ENCODE results near the gene RAP1GDS1. TPM values are rescaled to one million over a fixed set of nuclear protein-coding genes. Genes with fewer than 3 reads are reported as not detected.
"Not testable (repeated sequence)": the region's sequence is repeated elsewhere in the genome, so short reads cannot be mapped to it uniquely, and the experiment has no call there.

Gene RAP1GDS1
- total and polyA plus RNA-seq, 2 of the 13 experiments (the other 11 are each of a cell fraction or from before 2014, with no cell fraction given), result 19.3 to 42.5 TPM

GRCh38 chr4:98411731-98412130 lies 150.5 kb downstream of the RAP1GDS1 start:
- POLR2A ChIA-PET, result no interaction called here
- intact Hi-C loops (cut with micrococcal nuclease; ENCODE audit: unreplicated experiment), result no loop called here
- no peak overlapping the region for H3K4me2 ChIP-seq (ENCODE audit: low read depth, low read length)

DNA sequence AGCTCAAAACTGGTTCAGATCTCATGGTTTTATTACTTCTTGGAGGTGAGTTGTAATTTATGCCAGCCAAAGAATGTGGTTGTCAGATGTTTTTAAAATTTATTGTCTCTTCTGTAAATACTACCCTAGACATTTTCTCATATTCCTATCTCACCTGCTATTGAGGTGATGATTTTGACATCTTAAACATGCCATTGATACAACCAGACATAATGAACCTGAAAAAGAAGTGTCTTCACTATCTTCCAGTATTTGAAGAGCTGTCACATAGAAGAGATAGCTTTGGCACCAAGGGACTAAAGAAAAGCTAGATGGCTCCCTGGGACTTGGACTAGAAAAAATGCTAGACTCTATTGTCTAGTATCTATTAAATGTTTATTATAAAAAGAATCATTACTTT lies 155.7 kb downstream of the RAP1GDS1 start:
- ChIA-PET POLR2A (no interaction called here), CTCF (ENCODE audit: low intra/inter-chr PET ratio, low total read pairs) (no interaction called here)
- TF ChIP-seq ZNF589 (CRISPR knock-in tag; conservative IDR thresholded peaks at IDR 0.05) (no peak), MTA3 (CRISPR knock-in tag; IDR thresholded peaks at IDR 0.05) (no peak), ZMAT3 (CRISPR knock-in tag; conservative IDR thresholded peaks at IDR 0.05) (no peak)
- H3K4me3 ChIP-seq (replicated peaks in 1 of 3; ENCODE audit: insufficient read depth in 1 of 3, low read depth in 2 of 3, low read length in 3 of 3), result no peak overlapping the region
- in situ Hi-C loops (cut with HindIII; ENCODE audit: extremely low pct_ligation_motif_present, low pct_unique_long_range_greater_than_20kb) (no loop called here), intact Hi-C loops (cut with micrococcal nuclease; ENCODE audit: unreplicated experiment) (no loop called here)
- H3K4me2 ChIP-seq (ENCODE audit: low read depth, low read length), result no peak overlapping the region
- no peaks in the 10 kb centered on the region for H3K27me3 ChIP-seq (ENCODE audit: control insufficient read depth in 1 of 2, insufficient read depth in 2 of 2, low read length in 2 of 2)
- H3K27ac ChIP-seq (ENCODE audit: extremely low read length, insufficient read depth, low read length), result no peak overlapping the region
- no TSS peak for BruUV-seq (replicated peaks)
- H3K9ac ChIP-seq (ENCODE audit: insufficient read depth, low read depth, low read length), result no peak overlapping the region
- ATAC-seq (no peak), DNase-seq (ENCODE audit: low spot score) (no peak), FAIRE-seq (no peak)
- no peaks in the 10 kb centered on the region for H4K20me1 ChIP-seq (ENCODE audit: insufficient read depth, low read length)
- H3K4me1 ChIP-seq (ENCODE audit: insufficient read depth, low read length), result no peaks in the 10 kb centered on the region
- H2AFZ ChIP-seq (ENCODE audit: low read length), result no peak overlapping the region
- no peaks in the 10 kb centered on the region for H3K79me2 ChIP-seq (ENCODE audit: insufficient read depth, low read length)
- peaks cover 2 to 8% of the 10 kb centered on the region in 2 experiments; a peak in 1 of 5 replicates for H3K36me3 ChIP-seq (replicated peaks in 1 of 2; ENCODE audit: control insufficient read depth in 1 of 2, insufficient read depth in 2 of 2, low read length in 2 of 2)
- no peaks in the 10 kb centered on the region; the same call in 1 of the 2 replicates for H3K9me3 ChIP-seq (ENCODE audit: low read length)

More at GRCh38 chr4:98411731-98412130, 150.5 kb downstream of the RAP1GDS1 start:
- no peaks in the 10 kb centered on the region for H3K79me2 ChIP-seq (ENCODE audit: insufficient read depth, low read length)
- no peak overlapping the region for H3K4me3 ChIP-seq (replicated peaks in 1 of 3; ENCODE audit: insufficient read depth in 1 of 3, low read depth in 2 of 3, low read length in 3 of 3)
- FAIRE-seq (no peak), ATAC-seq (no peak), DNase-seq (ENCODE audit: low spot score) (no peak)
- CTCF ChIA-PET (ENCODE audit: low intra/inter-chr PET ratio, low total read pairs), result no interaction called here
- no peak overlapping the region for H3K9ac ChIP-seq (ENCODE audit: insufficient read depth, low read depth, low read length)
- WGBS (ENCODE audit: low lambda C conversion rate), result 95% methylated on average over 2 of the region's 2 CpGs
- no peaks in the 10 kb centered on the region for H3K4me1 ChIP-seq (ENCODE audit: insufficient read depth, low read length)
- no peaks in the 10 kb centered on the region for H3K27me3 ChIP-seq (ENCODE audit: control insufficient read depth in 1 of 2, insufficient read depth in 2 of 2, low read length in 2 of 2)
- no peak overlapping the region for H3K27ac ChIP-seq (ENCODE audit: extremely low read length, insufficient read depth, low read length)
- no peak for TF ChIP-seq SOX6 (IDR thresholded peaks at IDR 0.05)
- TF ChIP-seq SOX6 (CRISPR knock-in tag; IDR thresholded peaks at IDR 0.05), result no peak
- TF ChIP-seq ZBTB7A (CRISPR knock-in tag; IDR thresholded peaks at IDR 0.05), result no peak
- TF ChIP-seq ZNF891 (CRISPR knock-in tag; IDR thresholded peaks at IDR 0.05), result no peak
- no peak for TF ChIP-seq ZNF607 (CRISPR knock-in tag; IDR thresholded peaks at IDR 0.05; ENCODE audit: borderline replicate concordance)
- no peak for TF ChIP-seq ATM (IDR thresholded peaks at IDR 0.05; ENCODE audit: borderline replicate concordance)
- no peak for TF ChIP-seq ZNF432 (CRISPR knock-in tag; IDR thresholded peaks at IDR 0.05; ENCODE audit: borderline replicate concordance)
- no peak for TF ChIP-seq RXRB (CRISPR knock-in tag; IDR thresholded peaks at IDR 0.05; ENCODE audit: borderline replicate concordance)
- no peak for TF ChIP-seq ZNF496 (CRISPR knock-in tag; IDR thresholded peaks at IDR 0.05; ENCODE audit: insufficient replicate concordance)
- TF ChIP-seq TCF7 (IDR thresholded peaks at IDR 0.05; ENCODE audit: low read depth), result no peak
- no TSS peak for BruUV-seq (replicated peaks)
- no peaks in the 10 kb centered on the region; the same call in 1 of the 2 replicates for H3K9me3 ChIP-seq (ENCODE audit: low read length)
- H4K20me1 ChIP-seq (ENCODE audit: insufficient read depth, low read length), result no peaks in the 10 kb centered on the region
- H2AFZ ChIP-seq (ENCODE audit: low read length), result no peak overlapping the region
- H3K36me3 ChIP-seq (replicated peaks in 1 of 2; ENCODE audit: control insufficient read depth in 1 of 2, insufficient read depth in 2 of 2, low read length in 2 of 2), result no peaks in the 10 kb centered on the region
- in situ Hi-C loops (cut with HindIII; ENCODE audit: extremely low pct_ligation_motif_present, low pct_unique_long_range_greater_than_20kb), result no loop called here

DNA sequence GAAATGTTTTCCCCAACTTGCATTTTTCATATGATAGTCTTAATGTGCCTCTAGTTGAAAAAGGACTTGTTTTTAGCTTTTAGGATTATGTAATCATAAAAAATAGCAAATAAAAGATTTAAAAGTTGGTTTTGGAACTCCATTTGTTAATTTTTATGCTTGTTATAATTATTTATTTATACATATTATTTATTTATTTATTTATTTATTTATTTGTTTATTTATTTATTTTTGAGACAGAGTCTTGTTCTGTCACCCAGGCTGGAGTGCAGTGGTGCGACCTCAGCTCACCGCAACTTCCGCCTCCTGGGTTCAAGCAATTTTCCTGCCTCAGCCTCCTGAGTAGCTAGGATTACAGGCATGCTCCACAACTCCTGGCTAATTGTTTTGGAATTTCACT lies 159.0 kb downstream of the RAP1GDS1 start:
- DNase-seq (ENCODE audit: low spot score); BruUV-seq (replicated peaks); CTCF ChIA-PET (ENCODE audit: low intra/inter-chr PET ratio, low total read pairs); H4K20me1 ChIP-seq (ENCODE audit: insufficient read depth, low read length); H3K4me2 ChIP-seq (ENCODE audit: low read depth, low read length); ATAC-seq; intact Hi-C loops (cut with micrococcal nuclease; ENCODE audit: unreplicated experiment); FAIRE-seq; POLR2A ChIA-PET; in situ Hi-C loops (cut with HindIII; ENCODE audit: extremely low pct_ligation_motif_present, low pct_unique_long_range_greater_than_20kb); H3K36me3 ChIP-seq (replicated peaks in 1 of 2; ENCODE audit: control insufficient read depth in 1 of 2, insufficient read depth in 2 of 2, low read length in 2 of 2); H3K9me3 ChIP-seq (ENCODE audit: low read length); H3K4me1 ChIP-seq (ENCODE audit: insufficient read depth, low read length); H3K4me3 ChIP-seq (replicated peaks in 1 of 3; ENCODE audit: insufficient read depth in 1 of 3, low read depth in 2 of 3, low read length in 3 of 3); H2AFZ ChIP-seq (ENCODE audit: low read length); H3K79me2 ChIP-seq (ENCODE audit: insufficient read depth, low read length); H3K9ac ChIP-seq (ENCODE audit: insufficient read depth, low read depth, low read length); H3K27ac ChIP-seq (ENCODE audit: extremely low read length, insufficient read depth, low read length); H3K27me3 ChIP-seq (ENCODE audit: control insufficient read depth in 1 of 2, insufficient read depth in 2 of 2, low read length in 2 of 2): not testable (repeated sequence)
- WGBS (ENCODE audit: low lambda C conversion rate), result 97% methylated on average over 3 of the region's 3 CpGs

Data from HepG2 (cell line).